NCI-H1092 (cell line): ENCODE results near the gene CDC20B.
"Not testable (repeated sequence)": the region's sequence is repeated elsewhere in the genome, so short reads cannot be mapped to it uniquely, and the experiment has no call there.

Experiments used
- DNase-seq: peaks from one replicate; lab custom pipeline; 2025; lab: John Stamatoyannopoulos, UW

CDC20B gene

DNA sequence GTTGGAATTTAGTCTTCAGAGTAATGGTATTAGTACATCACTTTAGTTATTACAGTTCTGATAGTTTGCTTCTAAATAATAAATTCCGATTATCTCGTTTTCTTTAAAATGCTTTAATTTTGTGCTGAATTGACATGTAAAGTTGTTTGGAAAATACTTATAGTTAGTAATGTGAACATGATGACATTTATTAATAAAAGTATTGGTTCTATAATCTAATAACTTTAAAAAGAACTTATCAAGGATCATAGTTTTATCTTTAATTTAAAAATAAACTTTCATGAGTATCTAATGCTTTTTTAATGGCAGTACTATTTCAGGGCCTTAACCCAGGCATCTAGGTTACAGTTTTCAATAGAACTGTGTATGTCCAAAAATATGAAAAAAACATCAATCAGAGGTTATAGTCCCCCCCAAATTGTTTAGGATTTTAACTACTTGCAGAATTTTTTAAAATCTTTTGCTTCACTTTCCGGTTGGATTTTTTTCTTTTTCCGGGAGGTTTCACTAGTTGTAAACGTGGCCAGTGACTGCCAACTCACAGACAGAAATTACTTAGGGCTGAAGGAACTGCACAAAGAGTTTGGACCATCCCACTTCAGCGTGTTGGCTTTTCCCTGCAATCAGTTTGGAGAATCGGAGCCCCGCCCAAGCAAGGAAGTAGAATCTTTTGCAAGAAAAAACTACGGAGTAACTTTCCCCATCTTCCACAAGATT lies 12.3 kb downstream of the CDC20B start:
- DNase-seq, result no peak

DNA sequence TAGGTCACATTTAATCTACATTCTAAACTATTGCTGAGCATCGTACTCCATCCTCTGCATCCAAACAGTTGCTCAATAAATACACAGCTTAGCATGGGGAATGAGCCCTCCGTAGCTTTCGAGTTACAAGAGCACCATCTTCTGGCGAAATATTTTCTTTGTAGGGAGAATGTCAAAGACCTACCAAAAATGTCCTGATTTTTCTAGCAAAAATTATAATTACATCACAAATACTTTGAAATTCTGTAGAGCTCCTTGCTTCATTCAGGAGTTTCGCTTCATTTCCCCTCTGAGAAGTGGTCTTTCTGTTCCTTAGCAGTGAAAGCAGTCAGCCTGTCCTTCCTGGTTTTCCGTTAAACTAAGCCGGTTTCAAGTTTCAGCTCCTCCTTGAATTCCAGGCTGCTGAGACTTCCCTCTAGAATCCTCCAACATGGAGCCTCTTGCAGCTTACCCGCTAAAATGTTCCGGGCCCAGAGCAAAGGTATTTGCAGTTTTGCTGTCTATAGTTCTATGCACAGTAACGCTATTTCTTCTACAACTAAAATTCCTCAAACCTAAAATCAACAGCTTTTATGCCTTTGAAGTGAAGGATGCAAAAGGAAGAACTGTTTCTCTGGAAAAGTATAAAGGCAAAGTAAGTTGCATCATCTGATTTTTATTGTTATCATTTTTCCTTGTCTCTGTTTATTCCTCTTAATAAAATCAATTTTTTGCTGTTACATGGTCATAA lies 13.0 kb downstream of the CDC20B start, which contains the start of gene GPX8:
TSS of gene GPX8 (plus strand) at position 409 of the 730 bp plus-strand sequence. CDS start at position 431, 22 bp downstream.
- DNase-seq, result no peak

DNA sequence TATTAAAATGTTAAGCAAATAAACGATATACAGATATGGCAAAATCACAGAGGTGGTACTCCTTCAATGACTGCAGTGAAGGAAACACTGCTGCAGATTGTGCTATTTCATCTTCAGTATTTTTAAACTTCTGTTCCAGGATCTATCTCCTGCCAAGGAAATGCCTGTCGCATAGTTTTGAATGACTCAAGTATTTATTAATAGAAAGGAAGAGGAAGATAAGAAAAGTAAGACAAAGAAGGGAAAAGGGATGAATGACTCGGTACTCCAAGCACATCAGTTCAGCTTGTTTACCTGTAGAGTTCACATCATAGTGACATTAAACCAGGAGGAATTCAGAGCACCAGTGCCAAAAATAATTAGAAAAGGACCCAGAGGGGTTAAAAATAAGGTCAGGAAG lies 18.1 kb downstream of the CDC20B start:
- DNase-seq, result no peak

DNA sequence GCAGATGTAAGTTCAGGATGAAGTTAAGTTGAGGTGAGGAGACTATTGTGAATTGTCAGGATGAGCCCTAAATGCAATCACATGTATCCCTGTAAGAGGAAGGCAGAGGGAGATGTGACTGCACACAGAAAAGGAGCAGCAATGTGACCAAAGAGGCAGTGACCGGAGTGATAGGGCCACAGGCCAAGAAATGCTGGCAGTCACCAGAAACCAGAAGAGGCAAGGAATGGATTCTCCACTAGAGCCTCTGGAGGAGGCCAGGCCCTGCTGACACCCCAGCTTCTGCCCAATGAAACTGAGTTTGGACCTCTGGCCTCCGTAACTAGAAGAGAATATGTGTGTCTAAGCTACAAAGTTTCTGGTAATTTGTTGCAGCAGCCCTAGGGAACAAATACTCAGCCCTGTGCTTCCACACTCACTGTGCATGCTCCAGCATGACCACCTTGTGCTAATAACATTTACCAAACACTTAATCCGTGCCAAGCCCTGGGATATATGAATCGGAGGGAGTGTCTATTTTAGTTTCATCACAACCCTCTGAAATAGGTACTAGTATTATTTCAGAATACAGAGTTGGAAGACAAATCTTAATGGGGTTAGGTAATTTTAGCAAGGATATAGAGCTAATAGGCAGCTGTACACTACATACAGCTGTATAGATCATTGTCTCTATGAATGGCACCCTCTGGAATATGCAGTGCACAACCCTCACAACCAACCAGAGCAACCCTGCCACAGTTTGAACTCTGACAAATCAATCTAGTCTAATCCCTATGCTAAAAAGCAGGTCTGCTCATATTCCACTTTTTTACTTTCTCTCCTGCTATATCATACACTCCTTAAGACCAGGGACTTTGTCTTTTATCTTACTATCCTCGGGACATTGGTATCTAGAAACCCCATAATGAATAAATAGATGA lies 20.8 kb downstream of the CDC20B start:
- no peak for DNase-seq

- no peak for DNase-seq
Measured at GRCh38 chr5:55149308-55149795, 23.6 kb downstream of the CDC20B start.

GRCh38 chr5:55146543-55147151 lies 26.3 kb downstream of the CDC20B start:
- DNase-seq, result peak; percentile 67

DNA sequence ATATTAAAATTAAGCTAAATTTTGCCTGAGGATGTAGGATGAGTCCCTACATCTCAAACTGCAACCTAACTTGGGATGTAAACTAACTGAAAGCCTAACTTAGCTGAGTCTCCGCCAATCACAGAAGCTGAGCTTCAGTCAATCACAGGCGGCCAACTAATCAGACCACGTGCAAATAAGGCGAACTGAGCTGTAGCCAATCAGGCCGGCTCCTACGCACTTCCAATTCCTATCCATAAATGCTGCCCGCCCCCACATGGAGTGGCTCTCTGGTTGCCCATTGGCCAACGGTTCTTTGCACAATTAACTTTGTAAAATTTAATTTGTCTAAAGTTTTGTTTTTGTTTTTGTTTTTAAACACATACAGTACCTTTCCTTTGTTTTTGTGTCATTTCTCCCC lies 26.9 kb downstream of the CDC20B start:
- no peak for DNase-seq

DNA sequence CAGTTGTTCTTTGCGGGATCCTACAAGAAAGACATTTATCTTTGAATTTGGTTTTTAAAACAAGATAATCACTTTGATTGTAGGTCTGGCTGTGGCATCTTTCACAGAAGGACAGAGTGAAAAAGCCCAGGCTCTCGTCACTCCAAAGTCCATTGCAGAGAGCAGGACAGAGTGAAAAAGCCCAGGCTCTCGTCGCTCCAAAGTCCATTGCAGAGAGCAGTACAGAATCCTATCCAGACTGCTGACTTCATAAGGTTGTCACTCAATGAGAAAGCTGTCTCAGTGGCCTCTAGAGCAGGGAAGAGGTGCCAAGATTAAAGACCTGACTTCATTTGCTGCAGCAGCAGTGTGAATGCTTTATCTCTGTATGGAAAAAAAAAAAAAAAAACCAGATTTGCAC lies 29.4 kb downstream of the CDC20B start:
- DNase-seq, result no peak

GRCh38 chr5:55141945-55142690 lies 30.9 kb downstream of the CDC20B start:
- DNase-seq, result no peak

DNA sequence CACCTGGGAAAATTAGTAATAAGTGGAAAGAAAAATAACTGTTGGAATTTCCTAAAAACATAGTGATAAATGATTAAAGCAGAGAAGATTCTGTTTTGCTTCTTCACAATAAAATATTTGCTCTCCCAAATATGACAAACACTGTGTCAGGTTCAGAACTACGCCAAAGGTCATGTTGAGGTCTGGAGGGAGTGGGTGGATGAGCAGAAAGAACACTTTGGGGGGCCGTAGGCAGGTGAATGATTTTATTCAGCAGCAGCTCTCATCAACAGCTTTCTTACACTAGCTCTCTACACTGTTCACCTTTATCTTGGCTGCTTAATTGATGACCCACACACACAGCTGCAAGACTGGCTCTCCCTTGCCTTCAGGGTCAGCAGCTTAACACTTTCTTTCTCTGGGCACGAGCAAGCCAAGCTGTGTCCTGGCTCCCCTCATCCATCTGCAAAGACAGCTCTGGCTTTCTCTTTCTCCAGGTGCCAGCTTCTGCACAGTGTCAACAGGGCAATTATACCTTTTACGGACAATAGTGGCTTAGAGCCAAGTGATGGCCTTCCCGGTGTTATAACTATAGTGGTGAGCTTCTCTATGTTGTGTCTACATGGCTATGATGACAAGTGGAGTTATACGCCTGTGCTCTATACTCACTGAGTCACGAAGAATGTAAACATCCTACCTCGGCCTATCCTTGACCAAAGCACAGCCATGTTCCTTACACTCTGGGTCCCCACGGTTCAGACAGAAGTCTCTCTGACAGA lies 31.9 kb downstream of the CDC20B start:
- no peak for DNase-seq

GRCh38 chr5:55136521-55136920 lies 36.5 kb downstream of the CDC20B start:
- no peak for DNase-seq

DNA sequence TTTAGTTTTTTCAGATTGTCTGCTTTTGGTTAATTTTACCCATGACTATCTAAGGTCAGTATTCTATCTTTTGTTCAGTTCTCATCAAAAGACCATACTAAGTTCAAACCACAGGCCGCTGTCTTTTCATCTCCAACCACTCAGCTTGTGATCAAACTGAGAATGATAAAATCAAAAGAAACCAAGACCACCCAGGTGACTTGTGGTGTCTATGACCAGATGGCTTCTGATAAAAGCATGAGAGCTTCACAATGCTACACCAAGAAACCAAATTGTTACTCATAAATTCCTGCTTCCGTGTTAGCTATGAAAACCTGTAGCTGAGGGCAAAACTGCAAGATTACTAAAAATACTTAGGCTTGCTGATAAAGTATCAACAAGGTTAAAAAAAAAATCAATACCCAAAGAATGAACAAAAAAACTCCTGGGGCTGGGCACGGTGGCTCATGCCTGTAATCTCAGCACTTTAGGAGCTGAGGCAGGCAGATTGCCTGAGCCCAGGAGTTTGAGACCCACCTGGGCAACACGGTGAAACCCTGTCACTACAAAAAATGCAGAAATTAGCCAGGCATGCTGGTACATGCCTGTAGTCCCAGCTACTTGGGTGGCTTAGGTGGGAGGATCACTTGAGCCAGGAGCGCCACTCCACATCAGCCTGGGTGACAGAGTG lies 38.8 kb downstream of the CDC20B start:
- no peak for DNase-seq

DNA sequence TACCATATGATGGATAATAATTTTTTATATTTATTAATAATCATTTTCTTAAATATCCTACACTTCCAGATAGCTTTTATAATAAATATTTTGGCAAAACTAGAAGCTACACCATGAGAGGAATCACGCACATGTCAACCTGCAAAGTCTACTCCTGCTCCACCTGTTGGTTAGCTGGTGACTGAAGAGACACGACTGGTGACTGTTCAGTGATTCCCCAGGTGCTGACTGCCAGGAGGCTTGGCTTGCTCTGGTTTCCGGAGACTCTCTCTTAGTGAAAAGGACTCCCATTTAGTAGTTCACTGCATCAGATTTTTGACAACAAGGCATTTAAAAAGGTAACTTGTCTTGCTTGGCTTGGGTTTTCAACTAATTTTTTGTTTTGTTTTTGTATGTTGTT lies 49.6 kb downstream of the CDC20B start:
- no peak for DNase-seq

- DNase-seq, result no peak
Measured at GRCh38 chr5:55114061-55114460, 58.9 kb downstream of the CDC20B start.

DNA sequence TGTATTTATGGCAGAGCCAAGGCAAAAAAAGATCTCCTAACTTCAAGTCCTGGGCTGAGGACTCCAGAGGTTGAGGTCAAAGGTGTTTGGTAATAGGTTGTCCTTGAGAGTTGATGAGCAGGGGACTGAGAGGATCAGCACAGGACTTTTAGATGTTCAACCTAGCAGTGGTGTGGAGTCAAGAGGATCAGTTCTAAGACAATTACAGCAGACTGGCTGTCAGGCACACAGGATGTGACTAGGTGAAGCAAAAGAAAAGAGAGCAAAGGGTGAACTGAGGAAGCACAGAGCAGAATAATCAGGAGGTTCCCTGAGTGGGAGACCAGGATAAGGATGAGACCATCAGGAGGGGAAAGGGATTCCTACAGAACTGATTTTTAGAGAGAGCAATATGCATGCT lies 59.6 kb downstream of the CDC20B start:
- DNase-seq, result no peak

DNA sequence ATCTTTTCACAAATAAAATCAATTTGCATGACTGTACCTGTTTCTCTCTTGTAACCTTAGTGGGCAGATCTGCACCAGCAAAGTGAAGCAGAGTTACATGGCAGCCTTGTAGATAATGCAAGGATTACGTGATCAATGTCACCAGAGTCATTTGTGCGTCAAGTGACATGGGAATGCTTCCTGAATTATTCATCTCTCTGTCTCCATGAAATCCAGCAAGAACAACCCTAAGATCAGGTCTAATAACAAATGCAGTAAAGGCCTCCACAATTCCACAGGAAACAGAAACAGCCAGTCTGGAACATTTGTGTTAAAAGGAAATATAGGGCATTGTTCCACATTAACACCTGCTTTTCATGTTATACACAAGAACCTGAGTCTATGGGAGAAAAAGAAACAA lies 62.8 kb downstream of the CDC20B start:
- no peak for DNase-seq

GRCh38 chr5:55108661-55109060 lies 64.3 kb downstream of the CDC20B start:
- no peak for DNase-seq

DNA sequence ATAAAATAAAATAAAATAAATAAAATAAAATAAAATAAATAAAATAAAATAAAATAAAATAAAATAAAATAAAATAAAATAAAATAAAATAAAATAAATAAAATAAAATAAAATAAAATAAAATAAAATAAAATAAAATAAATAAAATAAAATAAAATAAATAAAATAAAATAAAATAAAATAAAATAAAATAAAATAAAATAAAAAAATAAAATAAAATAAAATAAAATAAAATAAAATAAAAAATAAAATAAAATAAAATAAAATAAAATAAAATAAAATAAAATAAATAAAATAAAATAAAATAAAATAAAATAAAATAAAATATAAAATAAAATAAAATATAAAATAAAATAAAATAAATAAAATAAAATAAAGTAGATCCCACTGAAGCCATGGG lies 67.0 kb downstream of the CDC20B start:
- DNase-seq, result not testable (repeated sequence)

GRCh38 chr5:55104946-55105701 lies 67.9 kb downstream of the CDC20B start:
- DNase-seq, result no peak
